ENCODE data around the gene DLD. TPM values are rescaled to one million over a fixed set of nuclear protein-coding genes. Genes with fewer than 3 reads are reported as not detected.

Gene DLD
- total RNA-seq, 1 experiment from 2014 or later: 72.1 TPM

DNA sequence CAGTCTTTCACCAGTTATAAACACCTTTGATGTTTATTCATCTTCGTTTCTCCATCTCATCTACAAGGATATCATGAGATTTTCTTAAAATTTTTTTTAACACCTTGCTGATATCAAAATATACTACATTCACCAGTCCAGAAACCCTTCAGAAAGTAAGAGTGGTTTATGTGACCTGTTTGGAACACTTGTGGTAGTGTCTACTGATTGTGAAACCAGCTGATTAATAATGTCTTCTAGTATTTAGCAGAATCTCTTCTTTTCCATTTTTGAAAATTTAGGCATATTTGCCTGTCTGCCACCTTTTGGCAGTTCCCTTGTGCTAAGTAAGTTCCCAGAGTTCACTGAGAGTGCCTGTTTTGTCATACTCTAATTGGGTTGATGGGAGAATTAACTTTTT is 18.5 kb downstream of the DLD start:
- TF ChIP-seq, protein P1, sequence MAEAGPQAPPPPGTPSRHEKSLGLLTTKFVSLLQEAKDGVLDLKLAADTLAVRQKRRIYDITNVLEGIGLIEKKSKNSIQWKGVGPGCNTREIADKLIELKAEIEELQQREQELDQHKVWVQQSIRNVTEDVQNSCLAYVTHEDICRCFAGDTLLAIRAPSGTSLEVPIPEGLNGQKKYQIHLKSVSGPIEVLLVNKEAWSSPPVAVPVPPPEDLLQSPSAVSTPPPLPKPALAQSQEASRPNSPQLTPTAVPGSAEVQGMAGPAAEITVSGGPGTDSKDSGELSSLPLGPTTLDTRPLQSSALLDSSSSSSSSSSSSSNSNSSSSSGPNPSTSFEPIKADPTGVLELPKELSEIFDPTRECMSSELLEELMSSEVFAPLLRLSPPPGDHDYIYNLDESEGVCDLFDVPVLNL (CRISPR knock-in tag; IDR thresholded peaks at IDR 0.05; ENCODE audit: borderline replicate concordance, low read depth): no peak
- TF ChIP-seq ZNF121 (CRISPR knock-in tag; IDR thresholded peaks at IDR 0.05) (no peak), HMGA2 (CRISPR knock-in tag; IDR thresholded peaks at IDR 0.05) (no peak), TEAD1 (CRISPR knock-in tag; IDR thresholded peaks at IDR 0.05) (no peak), NR2C2 (CRISPR knock-in tag; IDR thresholded peaks at IDR 0.05) (no peak), MXD4 (CRISPR knock-in tag; IDR thresholded peaks at IDR 0.05; ENCODE audit: borderline replicate concordance) (no peak), ZNF232 (CRISPR knock-in tag; IDR thresholded peaks at IDR 0.05) (no peak), TCF7 (CRISPR knock-in tag; IDR thresholded peaks at IDR 0.05; ENCODE audit: low read depth) (no peak), IRF2 (CRISPR knock-in tag; IDR thresholded peaks at IDR 0.05; ENCODE audit: borderline replicate concordance, low read depth) (no peak), CBFB (CRISPR knock-in tag; IDR thresholded peaks at IDR 0.05; ENCODE audit: low read depth) (no peak), ZNF396 (CRISPR knock-in tag; IDR thresholded peaks at IDR 0.05; ENCODE audit: borderline replicate concordance) (no peak), JAZF1 (CRISPR knock-in tag; IDR thresholded peaks at IDR 0.05) (no peak), NFATC4 (CRISPR knock-in tag; IDR thresholded peaks at IDR 0.05) (no peak)
- TF ChIP-seq, protein P2, sequence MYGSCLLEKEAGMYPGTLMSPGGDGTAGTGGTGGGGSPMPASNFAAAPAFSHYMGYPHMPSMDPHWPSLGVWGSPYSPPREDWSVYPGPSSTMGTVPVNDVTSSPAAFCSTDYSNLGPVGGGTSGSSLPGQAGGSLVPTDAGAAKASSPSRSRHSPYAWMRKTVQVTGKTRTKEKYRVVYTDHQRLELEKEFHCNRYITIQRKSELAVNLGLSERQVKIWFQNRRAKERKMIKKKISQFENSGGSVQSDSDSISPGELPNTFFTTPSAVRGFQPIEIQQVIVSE (CRISPR knock-in tag; IDR thresholded peaks at IDR 0.05; ENCODE audit: borderline replicate concordance): no peak
- TF ChIP-seq, protein P3, sequence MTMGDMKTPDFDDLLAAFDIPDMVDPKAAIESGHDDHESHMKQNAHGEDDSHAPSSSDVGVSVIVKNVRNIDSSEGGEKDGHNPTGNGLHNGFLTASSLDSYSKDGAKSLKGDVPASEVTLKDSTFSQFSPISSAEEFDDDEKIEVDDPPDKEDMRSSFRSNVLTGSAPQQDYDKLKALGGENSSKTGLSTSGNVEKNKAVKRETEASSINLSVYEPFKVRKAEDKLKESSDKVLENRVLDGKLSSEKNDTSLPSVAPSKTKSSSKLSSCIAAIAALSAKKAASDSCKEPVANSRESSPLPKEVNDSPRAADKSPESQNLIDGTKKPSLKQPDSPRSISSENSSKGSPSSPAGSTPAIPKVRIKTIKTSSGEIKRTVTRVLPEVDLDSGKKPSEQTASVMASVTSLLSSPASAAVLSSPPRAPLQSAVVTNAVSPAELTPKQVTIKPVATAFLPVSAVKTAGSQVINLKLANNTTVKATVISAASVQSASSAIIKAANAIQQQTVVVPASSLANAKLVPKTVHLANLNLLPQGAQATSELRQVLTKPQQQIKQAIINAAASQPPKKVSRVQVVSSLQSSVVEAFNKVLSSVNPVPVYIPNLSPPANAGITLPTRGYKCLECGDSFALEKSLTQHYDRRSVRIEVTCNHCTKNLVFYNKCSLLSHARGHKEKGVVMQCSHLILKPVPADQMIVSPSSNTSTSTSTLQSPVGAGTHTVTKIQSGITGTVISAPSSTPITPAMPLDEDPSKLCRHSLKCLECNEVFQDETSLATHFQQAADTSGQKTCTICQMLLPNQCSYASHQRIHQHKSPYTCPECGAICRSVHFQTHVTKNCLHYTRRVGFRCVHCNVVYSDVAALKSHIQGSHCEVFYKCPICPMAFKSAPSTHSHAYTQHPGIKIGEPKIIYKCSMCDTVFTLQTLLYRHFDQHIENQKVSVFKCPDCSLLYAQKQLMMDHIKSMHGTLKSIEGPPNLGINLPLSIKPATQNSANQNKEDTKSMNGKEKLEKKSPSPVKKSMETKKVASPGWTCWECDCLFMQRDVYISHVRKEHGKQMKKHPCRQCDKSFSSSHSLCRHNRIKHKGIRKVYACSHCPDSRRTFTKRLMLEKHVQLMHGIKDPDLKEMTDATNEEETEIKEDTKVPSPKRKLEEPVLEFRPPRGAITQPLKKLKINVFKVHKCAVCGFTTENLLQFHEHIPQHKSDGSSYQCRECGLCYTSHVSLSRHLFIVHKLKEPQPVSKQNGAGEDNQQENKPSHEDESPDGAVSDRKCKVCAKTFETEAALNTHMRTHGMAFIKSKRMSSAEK (CRISPR knock-in tag; IDR thresholded peaks at IDR 0.05; ENCODE audit: borderline replicate concordance): no peak
- TF ChIP-seq, protein P4, sequence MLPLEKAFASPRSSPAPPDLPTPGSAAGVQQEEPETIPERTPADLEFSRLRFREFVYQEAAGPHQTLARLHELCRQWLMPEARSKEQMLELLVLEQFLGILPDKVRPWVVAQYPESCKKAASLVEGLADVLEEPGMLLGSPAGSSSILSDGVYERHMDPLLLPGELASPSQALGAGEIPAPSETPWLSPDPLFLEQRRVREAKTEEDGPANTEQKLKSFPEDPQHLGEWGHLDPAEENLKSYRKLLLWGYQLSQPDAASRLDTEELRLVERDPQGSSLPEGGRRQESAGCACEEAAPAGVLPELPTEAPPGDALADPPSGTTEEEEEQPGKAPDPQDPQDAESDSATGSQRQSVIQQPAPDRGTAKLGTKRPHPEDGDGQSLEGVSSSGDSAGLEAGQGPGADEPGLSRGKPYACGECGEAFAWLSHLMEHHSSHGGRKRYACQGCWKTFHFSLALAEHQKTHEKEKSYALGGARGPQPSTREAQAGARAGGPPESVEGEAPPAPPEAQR (CRISPR knock-in tag; IDR thresholded peaks at IDR 0.05): no peak
- TF ChIP-seq, protein P5, sequence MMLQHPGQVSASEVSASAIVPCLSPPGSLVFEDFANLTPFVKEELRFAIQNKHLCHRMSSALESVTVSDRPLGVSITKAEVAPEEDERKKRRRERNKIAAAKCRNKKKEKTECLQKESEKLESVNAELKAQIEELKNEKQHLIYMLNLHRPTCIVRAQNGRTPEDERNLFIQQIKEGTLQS (CRISPR knock-in tag; conservative IDR thresholded peaks at IDR 0.05): no peak
- TF ChIP-seq, protein P6, sequence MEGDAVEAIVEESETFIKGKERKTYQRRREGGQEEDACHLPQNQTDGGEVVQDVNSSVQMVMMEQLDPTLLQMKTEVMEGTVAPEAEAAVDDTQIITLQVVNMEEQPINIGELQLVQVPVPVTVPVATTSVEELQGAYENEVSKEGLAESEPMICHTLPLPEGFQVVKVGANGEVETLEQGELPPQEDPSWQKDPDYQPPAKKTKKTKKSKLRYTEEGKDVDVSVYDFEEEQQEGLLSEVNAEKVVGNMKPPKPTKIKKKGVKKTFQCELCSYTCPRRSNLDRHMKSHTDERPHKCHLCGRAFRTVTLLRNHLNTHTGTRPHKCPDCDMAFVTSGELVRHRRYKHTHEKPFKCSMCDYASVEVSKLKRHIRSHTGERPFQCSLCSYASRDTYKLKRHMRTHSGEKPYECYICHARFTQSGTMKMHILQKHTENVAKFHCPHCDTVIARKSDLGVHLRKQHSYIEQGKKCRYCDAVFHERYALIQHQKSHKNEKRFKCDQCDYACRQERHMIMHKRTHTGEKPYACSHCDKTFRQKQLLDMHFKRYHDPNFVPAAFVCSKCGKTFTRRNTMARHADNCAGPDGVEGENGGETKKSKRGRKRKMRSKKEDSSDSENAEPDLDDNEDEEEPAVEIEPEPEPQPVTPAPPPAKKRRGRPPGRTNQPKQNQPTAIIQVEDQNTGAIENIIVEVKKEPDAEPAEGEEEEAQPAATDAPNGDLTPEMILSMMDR (IDR thresholded peaks at IDR 0.05): no peak
- TF ChIP-seq, protein P7, sequence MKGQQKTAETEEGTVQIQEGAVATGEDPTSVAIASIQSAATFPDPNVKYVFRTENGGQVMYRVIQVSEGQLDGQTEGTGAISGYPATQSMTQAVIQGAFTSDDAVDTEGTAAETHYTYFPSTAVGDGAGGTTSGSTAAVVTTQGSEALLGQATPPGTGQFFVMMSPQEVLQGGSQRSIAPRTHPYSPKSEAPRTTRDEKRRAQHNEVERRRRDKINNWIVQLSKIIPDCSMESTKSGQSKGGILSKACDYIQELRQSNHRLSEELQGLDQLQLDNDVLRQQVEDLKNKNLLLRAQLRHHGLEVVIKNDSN (CRISPR knock-in tag; IDR thresholded peaks at IDR 0.05): no peak
- H3K4me3 Mint-ChIP-seq: no peak overlapping the region
- no peak for ATAC-seq
- no peaks in the 10 kb centered on the region for H3K27me3 Mint-ChIP-seq (ENCODE audit: low read depth)
- peaks cover 4% of the 10 kb centered on the region for H3K9me3 Mint-ChIP-seq
- POLR2A ChIA-PET: no interaction called here
- no peaks in the 10 kb centered on the region for H3K4me1 Mint-ChIP-seq
- no peak for DNase-seq (ENCODE audit: low spot score)
- H3K36me3 Mint-ChIP-seq: peaks cover 56% of the 10 kb centered on the region
- CTCF ChIA-PET: interaction anchor here (0.8 kb wide), 1 partner anchor 26 kb away, joined by 3 read pairs; no protein-coding TSS in a partner anchor
- no peak overlapping the region for H3K27ac Mint-ChIP-seq
